Measurements from ENCODE around the gene RASIP1.
"Not testable (repeated sequence)": the region's sequence is repeated elsewhere in the genome, so short reads cannot be mapped to it uniquely, and the experiment has no call there.

Gene RASIP1

GRCh38 chr19:48705431-48705830 is 35.0 kb downstream of the RASIP1 start:
- no peak for DNase-seq

GRCh38 chr19:48703316-48703715 is 37.1 kb downstream of the RASIP1 start:
- DNase-seq: no peak

GRCh38 chr19:48702701-48703100 is 37.7 kb downstream of the RASIP1 start:
- no peak for DNase-seq

- no peak for DNase-seq
Measured at GRCh38 chr19:48698046-48698445, 42.4 kb downstream of the RASIP1 start.

- no peak for DNase-seq
Measured at GRCh38 chr19:48696353-48697010, 43.9 kb downstream of the RASIP1 start.

GRCh38 chr19:48695743-48696352 is 44.6 kb downstream of the RASIP1 start, which contains the start of gene FUT2:
FUT2 (plus strand) TSS chr19:48695971; CDS start chr19:48702957, 6,986 bp downstream.
- no peak for DNase-seq

- DNase-seq: not testable (repeated sequence)
Measured at GRCh38 chr19:48693629-48694028, 46.8 kb downstream of the RASIP1 start.

GRCh38 chr19:48689449-48689848 is 51.0 kb downstream of the RASIP1 start:
- DNase-seq: no peak

GRCh38 chr19:48687776-48688175 is 52.6 kb downstream of the RASIP1 start:
- no peak for DNase-seq

GRCh38 chr19:48686637-48687036 is 53.8 kb downstream of the RASIP1 start:
- DNase-seq: not testable (repeated sequence)

GRCh38 chr19:48686088-48686487 is 54.3 kb downstream of the RASIP1 start:
- DNase-seq: no peak

GRCh38 chr19:48685583-48685982 is 54.8 kb downstream of the RASIP1 start:
- DNase-seq: no peak

- DNase-seq: peak; percentile 49
Measured at GRCh38 chr19:48683349-48683748, 57.1 kb downstream of the RASIP1 start.

- no peak for DNase-seq
Measured at GRCh38 chr19:48681127-48681470, 59.3 kb downstream of the RASIP1 start.

GRCh38 chr19:48680436-48681126 is 59.8 kb downstream of the RASIP1 start:
- DNase-seq: no peak

GRCh38 chr19:48680006-48680405 is 60.4 kb downstream of the RASIP1 start:
- DNase-seq: not testable (repeated sequence)

- DNase-seq: no peak
Measured at GRCh38 chr19:48678201-48678600, 62.2 kb downstream of the RASIP1 start.

- DNase-seq: no peak
Measured at GRCh38 chr19:48676887-48677286, 63.5 kb downstream of the RASIP1 start.

- no peak for DNase-seq
Measured at GRCh38 chr19:48676487-48676886, 63.9 kb downstream of the RASIP1 start.

- DNase-seq: peak; percentile 64
Measured at GRCh38 chr19:48674921-48675824, 65.2 kb downstream of the RASIP1 start.

GRCh38 chr19:48674216-48674809 is 66.1 kb downstream of the RASIP1 start:
- no peak for DNase-seq

GRCh38 chr19:48673436-48674100 is 66.8 kb downstream of the RASIP1 start:
- DNase-seq: no peak
